Measurements from ENCODE around the gene C1QC.

C1QC gene

GRCh38 chr1:22677931-22678896 lies 34.8 kb downstream of the C1QC start:
- TF ChIP-seq EZH2phosphoT487 (IDR thresholded peaks at IDR 0.05; ENCODE audit: low read depth) = no peak
- TF ChIP-seq, protein P1, sequence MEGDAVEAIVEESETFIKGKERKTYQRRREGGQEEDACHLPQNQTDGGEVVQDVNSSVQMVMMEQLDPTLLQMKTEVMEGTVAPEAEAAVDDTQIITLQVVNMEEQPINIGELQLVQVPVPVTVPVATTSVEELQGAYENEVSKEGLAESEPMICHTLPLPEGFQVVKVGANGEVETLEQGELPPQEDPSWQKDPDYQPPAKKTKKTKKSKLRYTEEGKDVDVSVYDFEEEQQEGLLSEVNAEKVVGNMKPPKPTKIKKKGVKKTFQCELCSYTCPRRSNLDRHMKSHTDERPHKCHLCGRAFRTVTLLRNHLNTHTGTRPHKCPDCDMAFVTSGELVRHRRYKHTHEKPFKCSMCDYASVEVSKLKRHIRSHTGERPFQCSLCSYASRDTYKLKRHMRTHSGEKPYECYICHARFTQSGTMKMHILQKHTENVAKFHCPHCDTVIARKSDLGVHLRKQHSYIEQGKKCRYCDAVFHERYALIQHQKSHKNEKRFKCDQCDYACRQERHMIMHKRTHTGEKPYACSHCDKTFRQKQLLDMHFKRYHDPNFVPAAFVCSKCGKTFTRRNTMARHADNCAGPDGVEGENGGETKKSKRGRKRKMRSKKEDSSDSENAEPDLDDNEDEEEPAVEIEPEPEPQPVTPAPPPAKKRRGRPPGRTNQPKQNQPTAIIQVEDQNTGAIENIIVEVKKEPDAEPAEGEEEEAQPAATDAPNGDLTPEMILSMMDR (IDR thresholded peaks at IDR 0.05; ENCODE audit: low read depth, low read length) = no peak
- Histone ChIP-seq H3K9me3 (ENCODE audit: insufficient read depth, low read length) (no peaks in the 10 kb centered on the region), H3K27me3 (ENCODE audit: low read depth, low read length) (peaks cover 3% of the 10 kb centered on the region; the same call in 1 of the 2 replicates), H3K36me3 (replicated peaks; ENCODE audit: low read depth, low read length) (no peaks in the 10 kb centered on the region), H3K9ac (ENCODE audit: low read length) (no peak overlapping the region), H3K4me3 (ENCODE audit: low read length) (no peak overlapping the region), H3K4me2 (ENCODE audit: low read length) (no peak overlapping the region), H3K4me1 (ENCODE audit: low read length) (peaks cover 4% of the 10 kb centered on the region; the same call in 1 of the 2 replicates), H3K27ac (ENCODE audit: low read length) (no peak overlapping the region), H4K20me1 (ENCODE audit: insufficient read depth, low read length) (no peaks in the 10 kb centered on the region), H2AFZ (ENCODE audit: low read depth, low read length) (no peak overlapping the region), H3K79me2 (ENCODE audit: low read length) (no peaks in the 10 kb centered on the region)

DNA sequence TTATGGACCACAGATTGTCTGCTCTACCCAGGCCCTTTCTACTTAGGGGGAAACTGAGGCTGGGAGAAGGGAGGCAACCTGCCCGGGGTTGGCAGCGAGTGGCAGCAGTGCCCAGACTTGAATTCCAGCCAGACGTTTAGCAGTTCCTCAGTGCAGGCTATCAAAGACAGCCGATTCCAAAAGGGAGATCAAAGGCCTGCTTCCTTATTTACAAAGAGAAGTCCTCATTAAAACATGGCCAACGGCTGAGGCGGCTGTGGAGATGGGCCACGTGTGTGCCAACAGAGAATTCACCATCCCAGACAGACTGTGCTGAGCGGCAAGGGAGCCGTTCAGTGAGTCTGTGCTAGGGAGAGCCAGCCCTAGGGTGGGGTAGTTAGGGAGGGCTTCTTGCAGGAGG lies 37.3 kb downstream of the C1QC start:
- Histone ChIP-seq H3K9ac (ENCODE audit: low read length) (no peak overlapping the region), H3K4me2 (ENCODE audit: low read length) (no peak overlapping the region), H3K9me3 (ENCODE audit: insufficient read depth, low read length) (no peaks in the 10 kb centered on the region), H3K36me3 (replicated peaks; ENCODE audit: low read depth, low read length) (no peaks in the 10 kb centered on the region), H3K4me3 (ENCODE audit: low read length) (no peak overlapping the region), H3K79me2 (ENCODE audit: low read length) (no peaks in the 10 kb centered on the region), H2AFZ (ENCODE audit: low read depth, low read length) (no peak overlapping the region), H3K27me3 (ENCODE audit: low read depth, low read length) (no peaks in the 10 kb centered on the region), H4K20me1 (ENCODE audit: insufficient read depth, low read length) (no peaks in the 10 kb centered on the region), H3K4me1 (ENCODE audit: low read length) (no peaks in the 10 kb centered on the region), H3K27ac (ENCODE audit: low read length) (no peak overlapping the region)
- no peak for TF ChIP-seq EZH2phosphoT487 (IDR thresholded peaks at IDR 0.05; ENCODE audit: low read depth)
- TF ChIP-seq, protein P1 (IDR thresholded peaks at IDR 0.05; ENCODE audit: low read depth, low read length) = no peak

- no peaks in the 10 kb centered on the region for H3K9me3 ChIP-seq (ENCODE audit: insufficient read depth, low read length)
- H3K4me3 ChIP-seq (ENCODE audit: low read length) = no peak overlapping the region
- H3K9ac ChIP-seq (ENCODE audit: low read length) = no peak overlapping the region
- H3K36me3 ChIP-seq (replicated peaks; ENCODE audit: low read depth, low read length) = no peaks in the 10 kb centered on the region
- H2AFZ ChIP-seq (ENCODE audit: low read depth, low read length) = no peak overlapping the region
- H4K20me1 ChIP-seq (ENCODE audit: insufficient read depth, low read length) = no peaks in the 10 kb centered on the region
- no peak overlapping the region for H3K27ac ChIP-seq (ENCODE audit: low read length)
- no peak overlapping the region for H3K4me2 ChIP-seq (ENCODE audit: low read length)
- no peaks in the 10 kb centered on the region for H3K27me3 ChIP-seq (ENCODE audit: low read depth, low read length)
- H3K4me1 ChIP-seq (ENCODE audit: low read length) = no peaks in the 10 kb centered on the region
- TF ChIP-seq EZH2phosphoT487 (IDR thresholded peaks at IDR 0.05; ENCODE audit: low read depth) = no peak
- TF ChIP-seq, protein P1 (IDR thresholded peaks at IDR 0.05; ENCODE audit: low read depth, low read length) = no peak
- no peaks in the 10 kb centered on the region for H3K79me2 ChIP-seq (ENCODE audit: low read length)
Measured at GRCh38 chr1:22681556-22682276, 38.3 kb downstream of the C1QC start.

- H3K4me3 ChIP-seq (ENCODE audit: low read length) = no peak overlapping the region
- H3K4me1 ChIP-seq (ENCODE audit: low read length) = no peaks in the 10 kb centered on the region
- no peaks in the 10 kb centered on the region for H3K9me3 ChIP-seq (ENCODE audit: insufficient read depth, low read length)
- no peak overlapping the region for H2AFZ ChIP-seq (ENCODE audit: low read depth, low read length)
- no peak overlapping the region for H3K4me2 ChIP-seq (ENCODE audit: low read length)
- no peaks in the 10 kb centered on the region for H3K79me2 ChIP-seq (ENCODE audit: low read length)
- H4K20me1 ChIP-seq (ENCODE audit: insufficient read depth, low read length) = no peaks in the 10 kb centered on the region
- TF ChIP-seq EZH2phosphoT487 (IDR thresholded peaks at IDR 0.05; ENCODE audit: low read depth) = no peak
- TF ChIP-seq, protein P1 (IDR thresholded peaks at IDR 0.05; ENCODE audit: low read depth, low read length) = no peak
- no peaks in the 10 kb centered on the region for H3K27me3 ChIP-seq (ENCODE audit: low read depth, low read length)
- H3K9ac ChIP-seq (ENCODE audit: low read length) = no peak overlapping the region
- no peak overlapping the region for H3K27ac ChIP-seq (ENCODE audit: low read length)
- no peaks in the 10 kb centered on the region for H3K36me3 ChIP-seq (replicated peaks; ENCODE audit: low read depth, low read length)
Measured at GRCh38 chr1:22683547-22683946, 40.1 kb downstream of the C1QC start.
